GM11168 (cell line): ENCODE results near the gene SERPINA3.

ENCODE experiments used
- in situ Hi-C: fragments of 300-500 bp; cut with MboI; formaldehyde crosslinking; loops from one replicate; pipeline ENCODE4 v1.12.0; 2022; ENCODE audit warnings: low sequenced_read_pairs; ENCODE audit not compliant: unreplicated experiment

Gene SERPINA3

DNA sequence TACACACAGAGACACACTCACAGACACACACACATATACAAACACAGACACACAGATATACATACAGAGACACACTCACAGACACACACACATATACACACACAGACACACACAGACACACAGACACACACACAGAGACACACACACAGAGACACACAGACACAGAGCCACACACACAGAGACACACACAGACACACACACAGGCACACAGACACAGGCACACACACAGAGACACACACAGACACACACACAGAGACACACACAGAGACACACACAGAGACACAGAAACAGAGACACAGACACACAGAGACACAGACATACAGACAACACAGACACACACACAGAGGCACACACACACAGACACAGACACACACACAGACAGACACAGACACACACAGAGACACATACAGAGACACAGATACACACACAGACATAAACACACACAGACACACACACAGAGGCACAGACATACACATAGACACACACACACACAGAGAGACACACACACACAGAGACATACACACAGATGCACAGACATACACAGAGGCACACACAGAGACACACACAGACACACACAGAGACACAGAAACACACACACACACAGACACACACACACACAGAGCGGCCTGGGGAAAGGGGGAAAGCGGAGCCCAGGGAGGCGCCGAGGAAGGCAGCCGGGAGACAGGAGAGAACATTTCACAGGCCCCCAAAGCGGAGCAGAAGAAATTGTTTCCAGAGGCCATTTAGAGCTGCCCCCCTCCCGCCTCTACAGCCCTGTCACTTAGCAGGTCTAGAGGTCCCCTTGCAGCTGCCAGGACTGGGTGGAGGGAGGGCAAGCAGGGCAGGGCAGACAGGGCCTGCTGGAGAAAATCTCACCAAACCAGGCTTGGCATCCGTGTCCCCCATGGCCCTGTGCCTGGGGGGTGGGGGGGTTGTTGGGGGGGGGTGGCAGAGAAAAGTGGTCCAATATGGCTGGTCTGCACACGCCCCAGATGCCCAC is 38.9 kb downstream of the SERPINA3 start:
- in situ Hi-C loops = no loop called here

DNA sequence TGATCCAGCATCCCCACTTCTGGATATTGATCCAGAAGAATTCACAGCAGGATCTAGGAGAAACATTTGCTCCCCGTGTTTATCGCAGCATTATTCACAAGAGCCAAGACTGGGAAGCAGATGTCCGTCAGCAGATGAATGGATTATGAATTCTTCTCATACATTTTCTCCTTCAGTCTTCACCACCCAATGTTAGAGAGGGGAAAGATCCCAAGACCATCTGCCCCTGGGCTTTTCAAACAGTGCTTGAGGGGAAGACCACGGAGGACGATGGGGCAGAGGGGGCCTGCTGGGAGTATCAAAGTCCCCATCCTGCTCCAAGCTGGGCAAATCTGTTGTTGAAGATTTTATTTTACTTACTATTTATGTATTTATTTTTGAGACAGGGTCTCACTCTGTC is 41.1 kb downstream of the SERPINA3 start:
- in situ Hi-C loops = no loop called here

DNA sequence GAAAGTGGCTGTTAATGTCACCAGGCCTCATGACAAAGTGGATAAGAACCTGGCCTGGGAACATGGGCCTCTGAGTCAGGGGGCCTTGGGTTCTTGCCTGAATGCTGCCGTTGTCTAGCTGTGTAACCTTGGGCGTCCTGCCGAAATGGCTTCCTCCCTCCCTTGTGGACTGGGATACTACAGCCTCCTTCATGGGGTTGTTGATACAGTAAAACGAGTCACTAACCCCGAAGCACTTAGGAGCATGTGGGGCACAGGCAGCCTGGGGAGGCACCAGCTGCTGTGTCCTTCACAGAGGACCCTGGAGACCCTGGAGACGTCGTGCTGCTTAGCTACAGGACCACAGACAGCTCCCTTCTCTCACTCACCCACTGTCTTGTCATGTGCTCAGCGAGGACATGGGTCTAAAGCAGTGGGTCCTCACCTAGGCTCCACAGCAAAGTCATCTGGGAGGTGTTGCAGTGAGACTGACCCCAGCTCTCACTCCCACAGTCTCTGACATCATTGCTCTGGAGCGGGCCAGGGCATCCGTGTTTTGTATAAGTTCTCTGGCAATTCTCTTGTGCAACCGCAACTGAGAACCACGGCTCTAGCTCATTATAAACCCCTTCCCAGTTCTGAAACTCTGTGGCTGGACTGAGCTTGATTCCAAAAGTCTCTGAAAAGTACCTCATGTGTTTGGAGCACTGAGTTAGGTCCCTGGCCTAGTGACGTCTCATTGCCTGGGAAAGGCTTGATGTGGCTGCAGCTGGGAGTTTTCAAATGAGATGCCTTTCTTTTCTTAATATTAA is 42.1 kb downstream of the SERPINA3 start:
- in situ Hi-C loops = no loop called here

DNA sequence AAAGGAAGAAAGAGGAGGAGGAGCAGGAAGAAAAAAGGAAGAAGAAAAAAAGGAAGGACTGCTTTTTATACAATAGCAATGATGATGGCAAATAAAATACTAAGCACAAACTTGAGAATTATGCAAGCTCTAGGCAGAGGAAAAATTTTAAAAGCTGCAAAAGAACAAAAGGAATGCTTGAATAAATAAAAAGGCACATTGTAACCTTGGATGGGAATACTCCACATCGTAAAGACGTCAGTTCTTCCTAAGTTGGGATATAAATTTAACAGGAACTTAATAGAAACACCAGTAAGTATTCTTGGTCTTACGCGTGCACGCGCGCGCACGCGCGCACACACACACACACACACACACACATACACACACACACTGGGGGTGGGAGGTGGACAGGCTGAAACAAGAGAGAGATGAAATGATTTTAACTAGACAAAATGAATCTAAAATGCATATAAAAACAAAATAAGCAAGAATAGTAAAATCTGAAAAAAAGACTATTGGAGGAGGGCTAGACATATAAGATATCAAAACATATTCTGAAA is 43.0 kb downstream of the SERPINA3 start:
- in situ Hi-C loops = no loop called here

DNA sequence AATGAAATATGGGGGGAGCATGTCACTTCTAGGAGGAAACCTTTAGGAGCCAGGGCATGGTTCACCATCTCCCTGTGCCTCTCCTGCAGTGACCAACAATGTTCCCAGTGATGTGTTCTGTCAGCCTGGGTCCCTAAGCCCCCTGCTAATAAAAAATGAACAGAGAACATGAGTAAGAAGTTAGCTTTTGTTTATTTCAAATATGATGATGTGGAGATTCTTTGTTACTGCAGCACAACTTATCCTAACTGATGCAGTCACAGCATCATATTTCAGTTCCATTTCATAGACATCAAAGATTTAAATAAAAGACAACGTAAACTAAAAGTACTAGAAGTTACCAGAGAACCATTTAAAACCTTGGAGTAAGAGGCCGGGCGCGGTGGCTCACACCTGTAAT is 43.9 kb downstream of the SERPINA3 start:
- in situ Hi-C loops = no loop called here

DNA sequence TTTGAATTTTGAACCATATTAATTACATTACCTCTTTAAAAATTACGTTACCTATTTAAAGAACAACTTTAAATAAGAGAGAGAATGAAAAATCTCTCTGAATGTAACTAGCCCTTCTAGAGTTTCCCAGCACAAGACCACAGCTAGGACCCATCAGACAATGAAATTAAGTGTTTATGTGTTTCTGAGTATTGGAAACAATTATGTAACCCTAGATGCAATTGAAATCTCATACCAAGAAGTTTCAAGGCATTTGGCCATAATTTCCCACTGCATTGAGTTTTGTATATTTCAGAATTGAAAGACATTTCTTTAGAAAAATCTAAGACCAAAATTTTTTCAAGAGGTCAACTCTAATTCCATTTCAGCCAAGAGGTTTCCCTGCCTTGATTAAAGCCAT is 47.1 kb downstream of the SERPINA3 start:
- in situ Hi-C loops = no loop called here

DNA sequence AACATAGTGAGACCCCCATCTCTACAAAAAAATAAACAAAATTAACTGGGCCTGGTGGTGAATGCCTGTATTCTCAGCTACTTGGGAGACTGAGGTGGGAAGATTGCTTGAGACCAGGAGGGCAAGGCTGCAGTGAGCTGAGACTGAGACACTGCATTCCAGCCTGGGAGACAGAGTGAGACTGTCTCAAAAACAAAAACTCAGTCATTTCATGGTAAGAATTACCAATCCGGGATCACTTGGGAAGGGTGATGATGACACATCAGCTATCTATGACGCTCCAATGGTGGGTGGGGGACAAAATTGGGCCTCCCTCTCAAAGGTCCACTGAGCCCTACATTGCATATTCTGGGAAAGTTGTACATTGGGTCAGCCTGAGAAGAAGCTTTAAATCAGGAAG is 47.7 kb downstream of the SERPINA3 start:
- in situ Hi-C loops = no loop called here

DNA sequence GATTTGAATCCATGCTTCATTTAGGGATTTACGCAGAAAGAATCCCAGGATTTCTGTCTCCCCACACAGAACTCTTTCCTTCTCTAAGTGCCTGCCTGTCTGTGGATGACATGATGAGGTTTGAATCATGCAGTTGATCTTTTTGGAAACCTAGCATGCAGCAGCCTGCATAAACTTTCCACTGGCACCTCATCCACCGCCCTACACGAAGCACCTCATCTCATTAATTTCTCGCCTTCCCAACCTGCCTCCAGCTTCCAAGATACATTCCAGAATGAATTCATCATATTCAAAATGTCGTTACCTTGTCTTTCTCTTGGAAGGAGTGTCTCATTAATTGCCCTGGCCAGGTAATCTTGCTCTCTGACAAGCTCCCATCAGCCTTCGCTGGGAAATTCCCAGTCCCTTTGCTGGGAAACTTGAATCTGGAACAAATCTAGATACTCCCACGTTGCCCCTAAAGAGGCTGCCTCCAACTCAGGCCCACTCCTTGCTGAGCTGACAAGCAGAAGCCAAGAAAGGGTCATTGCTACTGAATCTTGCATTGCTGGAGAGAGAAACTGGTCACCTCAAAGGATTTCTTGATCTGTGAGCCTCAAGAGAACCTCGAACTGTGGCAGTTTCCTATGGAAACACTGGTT is 48.2 kb downstream of the SERPINA3 start:
- in situ Hi-C loops = no loop called here

DNA sequence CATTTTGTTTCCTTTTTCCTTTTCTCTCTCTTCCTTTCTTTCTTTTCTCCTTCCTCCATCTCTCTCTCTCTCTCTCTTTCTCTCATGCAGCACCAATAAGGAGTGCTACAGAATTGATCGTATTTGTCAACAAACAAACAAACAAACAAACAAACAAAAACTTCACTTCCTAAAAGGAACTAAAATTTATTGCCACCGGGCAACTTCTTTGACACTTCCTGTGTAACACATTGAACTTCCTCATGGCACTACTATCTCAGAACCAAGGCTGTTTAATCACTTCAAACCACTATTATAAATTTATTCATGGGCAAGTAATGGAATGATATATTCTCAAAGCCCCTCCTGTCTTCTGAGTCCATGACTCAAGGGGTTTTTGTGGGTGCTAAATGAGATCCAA is 51.3 kb downstream of the SERPINA3 start:
- in situ Hi-C loops = no loop called here

DNA sequence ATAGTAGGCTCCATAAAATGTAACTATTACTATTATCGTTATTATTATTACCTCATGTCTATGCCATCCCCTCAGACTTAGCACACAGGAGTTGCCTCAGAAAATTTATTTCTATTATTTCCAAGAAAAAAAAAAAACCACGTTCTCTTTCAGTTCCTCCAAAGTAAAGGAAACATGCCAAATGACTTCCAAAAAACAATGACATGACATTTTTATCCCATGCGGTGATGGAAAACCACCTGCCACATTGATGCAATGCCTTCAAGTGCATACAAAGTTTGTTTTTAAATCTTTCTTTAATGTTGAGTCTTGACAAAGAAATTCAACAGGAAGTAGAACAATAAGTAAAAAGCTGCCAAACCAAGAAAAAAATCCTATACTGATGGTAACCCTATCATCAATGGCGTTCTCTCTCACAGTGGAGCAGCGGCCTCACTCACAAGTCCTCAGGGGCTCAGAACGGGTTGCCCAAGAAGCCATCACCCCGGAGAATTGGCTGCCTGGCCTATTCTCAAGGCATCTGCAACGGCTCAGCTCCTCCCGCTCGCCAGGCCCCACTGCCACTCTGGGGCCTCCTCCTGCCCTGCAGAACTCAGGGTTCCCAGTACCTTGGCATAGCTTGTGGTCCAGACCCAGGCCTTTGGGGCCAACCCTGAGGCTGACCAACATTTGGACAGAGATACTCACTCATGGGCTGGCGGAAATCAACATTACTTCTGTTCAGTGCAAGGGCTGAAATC is 51.9 kb downstream of the SERPINA3 start:
- in situ Hi-C loops = no loop called here

DNA sequence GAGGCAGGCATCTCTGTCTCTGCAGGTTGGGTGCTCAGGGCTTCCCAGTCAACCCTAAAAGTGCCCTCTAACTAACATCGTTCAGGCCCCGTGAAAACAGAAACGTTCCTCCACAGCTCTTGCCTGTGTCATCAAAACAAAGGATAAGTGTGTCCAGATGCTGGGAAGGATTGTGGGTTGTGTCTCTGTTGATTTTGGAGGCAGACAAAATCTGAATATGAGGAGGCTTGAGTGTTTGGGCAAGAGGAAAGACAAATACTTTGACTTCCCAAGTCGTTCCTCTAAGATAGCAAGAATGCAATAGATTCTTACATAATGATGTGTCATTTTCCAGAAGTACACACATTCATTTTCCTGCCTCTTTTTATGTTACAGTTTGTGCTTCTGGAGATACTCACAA is 52.9 kb downstream of the SERPINA3 start:
- in situ Hi-C loops = no loop called here

DNA sequence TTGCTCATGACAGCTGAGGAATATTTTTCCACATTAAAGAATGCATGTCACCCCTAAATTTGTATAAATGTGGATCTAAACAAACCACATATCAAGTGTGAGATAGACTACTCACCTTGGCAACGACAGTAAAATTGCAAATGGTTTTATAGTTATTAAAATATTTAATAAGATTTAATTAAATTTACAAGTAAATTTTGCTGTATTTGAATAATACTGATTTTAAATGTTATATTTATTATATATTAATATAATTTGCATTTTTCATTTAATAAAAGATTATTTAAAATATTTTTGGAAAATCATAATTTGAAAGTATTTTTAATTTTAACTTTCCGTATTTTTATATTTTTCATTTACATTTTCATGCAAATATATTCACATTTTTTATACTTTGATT is 53.4 kb downstream of the SERPINA3 start:
- in situ Hi-C loops = no loop called here

DNA sequence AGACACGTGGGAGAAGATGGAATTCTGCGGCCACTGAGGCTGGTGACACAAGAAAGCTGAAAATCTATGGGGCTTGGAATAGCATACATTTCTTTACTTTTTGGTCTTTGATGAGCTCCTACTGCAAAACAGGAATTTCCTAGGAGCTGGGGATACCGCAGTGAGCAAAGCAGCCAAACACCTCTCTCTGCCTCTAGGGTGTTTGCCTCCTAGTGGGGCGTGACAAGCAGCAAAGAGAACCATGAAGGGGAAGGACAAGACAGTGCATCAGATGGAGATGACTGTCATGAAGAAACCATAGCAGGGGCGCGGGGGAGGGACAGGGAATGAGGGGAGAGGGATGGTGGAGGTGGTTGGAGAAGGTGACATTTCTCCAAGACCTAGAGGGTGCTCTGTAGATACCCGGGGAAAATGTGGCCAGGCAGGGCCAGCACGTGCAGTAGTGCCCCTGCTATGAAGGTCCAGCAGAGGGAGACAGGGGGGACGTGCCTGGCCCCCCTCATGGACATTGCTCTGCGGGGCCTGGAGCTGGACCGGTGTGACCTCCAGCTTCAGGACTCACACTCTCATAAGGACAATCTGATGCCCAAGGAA is 58.6 kb downstream of the SERPINA3 start:
- in situ Hi-C loops = no loop called here

DNA sequence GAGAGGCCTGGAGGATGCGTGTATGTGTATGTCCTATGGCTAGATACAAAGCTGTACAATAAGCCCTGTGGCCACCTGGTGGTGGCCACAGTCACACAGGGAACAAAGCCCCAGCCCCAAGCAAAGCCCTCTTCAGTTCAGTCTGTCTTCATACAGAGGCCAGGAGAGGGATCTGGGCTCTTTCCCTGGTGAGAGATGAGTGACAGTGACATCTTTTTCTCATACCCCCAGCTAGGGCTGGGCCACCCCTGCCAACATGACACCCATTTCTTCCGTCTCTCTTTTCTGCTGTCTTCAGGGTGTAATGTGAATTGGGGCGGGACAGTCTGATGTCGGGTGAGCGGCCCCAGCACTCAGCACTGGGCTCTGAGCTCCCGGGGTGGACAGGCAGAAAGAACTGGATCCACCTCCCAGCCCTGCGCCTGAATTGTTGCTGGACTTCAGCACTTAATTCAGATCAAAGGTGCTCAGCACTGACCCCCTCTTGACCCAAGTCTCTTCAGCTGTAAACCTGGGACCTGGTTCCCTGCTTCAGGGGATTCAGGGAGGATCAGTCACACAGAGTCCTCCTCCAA is 59.8 kb downstream of the SERPINA3 start:
- in situ Hi-C loops = no loop called here

DNA sequence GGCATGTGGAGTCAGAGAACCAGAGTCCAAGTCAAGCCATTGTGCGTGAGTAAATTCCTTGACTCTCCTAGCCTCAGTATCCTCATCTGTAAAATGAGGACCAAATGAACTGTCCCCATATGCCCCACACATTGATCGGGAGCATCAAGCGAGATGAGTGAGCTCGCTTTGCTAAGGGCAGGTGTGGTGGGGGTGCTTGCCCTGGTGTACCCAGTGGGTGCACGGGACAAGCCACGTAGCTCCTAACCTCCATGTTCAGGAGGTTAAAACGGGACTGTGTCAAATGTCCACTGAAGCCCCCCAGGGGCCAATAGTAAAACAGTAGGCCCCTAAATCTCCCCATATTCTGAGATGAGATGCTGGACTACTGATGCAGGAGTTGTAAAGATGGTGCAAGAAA is 60.9 kb downstream of the SERPINA3 start:
- in situ Hi-C loops = no loop called here
